ENCODE measurements around the gene NIN. TPM values are rescaled to one million over a fixed set of nuclear protein-coding genes. Genes with fewer than 3 reads are reported as not detected.

The NIN gene
- total RNA-seq, 4 donors from 2014 or later = 9.4 to 66.3 (median 26.5) TPM

GRCh38 chr14:50845166-50845565 is 14.2 kb upstream of the NIN start:
- no peaks in the 10 kb centered on the region for H3K27me3 ChIP-seq
- no peaks in the 10 kb centered on the region for H3K36me3 ChIP-seq
- DNase-seq = no peak
- intact Hi-C loops (cut with DNase I; ENCODE audit: low total_unique reads) = no loop called here
- TF ChIP-seq POLR2A (IDR thresholded peaks at IDR 0.05) (no peak), CTCF (IDR thresholded peaks at IDR 0.05) (no peak), POLR2AphosphoS5 (IDR thresholded peaks at IDR 0.05) (no peak), EP300 (IDR thresholded peaks at IDR 0.05; ENCODE audit: low read depth) (no peak)
- in situ Hi-C loops (cut with MboI; ENCODE audit: low pct_ligation_motif_present in 1 of 4, low pct_unique_long_range_greater_than_20kb in 1 of 4, low sequenced_read_pairs in 3 of 4) = no loop called here
- 83 to 100% methylated on average over 1 to 3 of the region's 3 CpGs for WGBS, 2 donors (ENCODE audit: low coverage in 1 of 2)
- no peak overlapping the region for H3K27ac ChIP-seq
- H3K4me1 ChIP-seq = no peaks in the 10 kb centered on the region
- H3K9me3 ChIP-seq = no peaks in the 10 kb centered on the region
- H3K4me3 ChIP-seq = no peak overlapping the region

GRCh38 chr14:50844391-50844790 is 13.4 kb upstream of the NIN start:
- no peak overlapping the region for H3K27ac ChIP-seq
- no peak for DNase-seq
- in situ Hi-C loops (cut with MboI; ENCODE audit: low pct_ligation_motif_present in 1 of 4, low pct_unique_long_range_greater_than_20kb in 1 of 4, low sequenced_read_pairs in 3 of 4) = no loop called here
- H3K4me1 ChIP-seq = no peaks in the 10 kb centered on the region
- H3K4me3 ChIP-seq = no peak overlapping the region
- 93% methylated on average over 2 of the region's 2 CpGs for WGBS, 2 donors (ENCODE audit: low coverage in 1 of 2)
- H3K36me3 ChIP-seq = no peaks in the 10 kb centered on the region
- intact Hi-C loops (cut with DNase I; ENCODE audit: low total_unique reads) = no loop called here
- no peaks in the 10 kb centered on the region for H3K9me3 ChIP-seq
- no peak for TF ChIP-seq POLR2A (IDR thresholded peaks at IDR 0.05)
- no peak for TF ChIP-seq EP300 (IDR thresholded peaks at IDR 0.05; ENCODE audit: low read depth)
- no peak for TF ChIP-seq CTCF (IDR thresholded peaks at IDR 0.05)
- TF ChIP-seq POLR2AphosphoS5 (IDR thresholded peaks at IDR 0.05) = no peak
- H3K27me3 ChIP-seq = no peaks in the 10 kb centered on the region

- Histone ChIP-seq H3K9me3 (no peaks in the 10 kb centered on the region), H3K27me3 (no peaks in the 10 kb centered on the region), H3K36me3 (no peaks in the 10 kb centered on the region), H3K27ac (no peak overlapping the region), H3K4me1 (no peaks in the 10 kb centered on the region), H3K4me3 (no peak overlapping the region)
- in situ Hi-C loops (cut with MboI; ENCODE audit: low pct_ligation_motif_present in 1 of 4, low pct_unique_long_range_greater_than_20kb in 1 of 4, low sequenced_read_pairs in 3 of 4) = no loop called here
- intact Hi-C loops (cut with DNase I; ENCODE audit: low total_unique reads) = no loop called here
- TF ChIP-seq POLR2A (IDR thresholded peaks at IDR 0.05) (no peak), EP300 (IDR thresholded peaks at IDR 0.05; ENCODE audit: low read depth) (no peak), CTCF (IDR thresholded peaks at IDR 0.05) (no peak), POLR2AphosphoS5 (IDR thresholded peaks at IDR 0.05) (no peak)
- WGBS, 2 donors (ENCODE audit: low coverage in 1 of 2) = 93% methylated on average over 4 to 5 of the region's 5 CpGs
- no peak for DNase-seq
Observed at GRCh38 chr14:50839691-50840090, 8.7 kb upstream of the NIN start.

- H3K36me3 ChIP-seq = no peaks in the 10 kb centered on the region
- H3K9me3 ChIP-seq = no peaks in the 10 kb centered on the region
- H3K4me3 ChIP-seq = no peak overlapping the region
- no peak for TF ChIP-seq EP300 (IDR thresholded peaks at IDR 0.05; ENCODE audit: low read depth)
- TF ChIP-seq POLR2A (IDR thresholded peaks at IDR 0.05) = no peak
- TF ChIP-seq CTCF (IDR thresholded peaks at IDR 0.05) = no peak
- no peak for TF ChIP-seq POLR2AphosphoS5 (IDR thresholded peaks at IDR 0.05)
- in situ Hi-C loops (cut with MboI; ENCODE audit: low pct_ligation_motif_present in 1 of 4, low pct_unique_long_range_greater_than_20kb in 1 of 4, low sequenced_read_pairs in 3 of 4) (no loop called here), intact Hi-C loops (cut with DNase I; ENCODE audit: low total_unique reads) (no loop called here)
- no peaks in the 10 kb centered on the region for H3K4me1 ChIP-seq
- WGBS, 2 donors (ENCODE audit: low coverage in 1 of 2) = 62% methylated on average over 1 of the region's 1 CpG; no CpG with 5 or more reads in 1 of the 2 donors
- no peak for DNase-seq
- H3K27me3 ChIP-seq = no peaks in the 10 kb centered on the region
- no peak overlapping the region for H3K27ac ChIP-seq
Observed at GRCh38 chr14:50839048-50839447, 8.1 kb upstream of the NIN start.

Measured in transverse colon (tissue), 4 donors.